ENCODE results near the gene MT1A. TPM values are rescaled to one million over a fixed set of nuclear protein-coding genes. Genes with fewer than 3 reads are reported as not detected.

The MT1A gene
- total RNA-seq, 1 experiment from 2014 or later = 2.8 TPM

- CTCF ChIA-PET = interaction anchor here (1.0 kb wide), 1 partner anchor 30 kb away, joined by 3 read pairs; no protein-coding TSS in a partner anchor
- H3K4me3 Mint-ChIP-seq = peak overlapping the region; percentile 72
Observed at GRCh38 chr16:56631197-56631596, 7.3 kb upstream of the MT1A start.

GRCh38 chr16:56631832-56632155 lies 6.7 kb upstream of the MT1A start:
- TF ChIP-seq NFE2L1 (CRISPR knock-in tag; IDR thresholded peaks at IDR 0.05) = no peak
- no peak for TF ChIP-seq ZNF138 (CRISPR knock-in tag; conservative IDR thresholded peaks at IDR 0.05)
- TF ChIP-seq ZNF416 (CRISPR knock-in tag; IDR thresholded peaks at IDR 0.05) = no peak
- no peak for TF ChIP-seq ZNF263 (CRISPR knock-in tag; IDR thresholded peaks at IDR 0.05; ENCODE audit: low read depth)
- TF ChIP-seq TEAD1 (CRISPR knock-in tag; IDR thresholded peaks at IDR 0.05) = no peak
- TF ChIP-seq TEAD4 (CRISPR knock-in tag; IDR thresholded peaks at IDR 0.05) = no peak
- no peak for TF ChIP-seq STAT6 (CRISPR knock-in tag; conservative IDR thresholded peaks at IDR 0.05; ENCODE audit: low read depth)
- no peak for TF ChIP-seq AR (CRISPR knock-in tag; IDR thresholded peaks at IDR 0.05)
- no peak for TF ChIP-seq E2F1 (CRISPR knock-in tag; IDR thresholded peaks at IDR 0.05)
- TF ChIP-seq USF1 (CRISPR knock-in tag; IDR thresholded peaks at IDR 0.05) = no peak
- POLR2A ChIA-PET = interaction anchor here (0.5 kb wide), 1 partner anchor 16 kb away, joined by 3 read pairs; no protein-coding TSS in a partner anchor
- Mint-ChIP-seq H3K27me3 (ENCODE audit: low read depth) (peaks cover 100% of the 10 kb centered on the region), H3K27ac (no peak overlapping the region), H3K36me3 (peaks cover 6% of the 10 kb centered on the region; the same call in 1 of the 2 replicates), H3K9me3 (no peaks in the 10 kb centered on the region), H3K4me1 (peaks cover 31% of the 10 kb centered on the region), H3K4me3 (peak overlapping the region; percentile 72)
- DNase-seq (ENCODE audit: low spot score) = no peak
- CTCF ChIA-PET = interaction anchor here (1.0 kb wide), 2 partner anchors 14 to 31 kb away, joined by 3 read pairs; no protein-coding TSS in a partner anchor
- ATAC-seq = no peak

More at GRCh38 chr16:56631197-56631596, 7.3 kb upstream of the MT1A start:
- DNase-seq (ENCODE audit: low spot score) (no peak), ATAC-seq (no peak)
- POLR2A ChIA-PET = interaction anchor here (0.6 to 1.1 kb wide), 2 partner anchors 9 to 761 kb away, joined by 3 read pairs; no protein-coding TSS in a partner anchor
- Mint-ChIP-seq H3K9me3 (no peaks in the 10 kb centered on the region), H3K36me3 (peaks cover 6% of the 10 kb centered on the region; the same call in 1 of the 2 replicates), H3K27ac (no peak overlapping the region), H3K4me1 (peaks cover 32% of the 10 kb centered on the region), H3K27me3 (ENCODE audit: low read depth) (peaks cover 100% of the 10 kb centered on the region)
- TF ChIP-seq TCF7 (CRISPR knock-in tag; IDR thresholded peaks at IDR 0.05; ENCODE audit: low read depth) (no peak), RELA (CRISPR knock-in tag; IDR thresholded peaks at IDR 0.05; ENCODE audit: borderline replicate concordance) (no peak), ATF1 (CRISPR knock-in tag; IDR thresholded peaks at IDR 0.05) (no peak), GABPB1 (CRISPR knock-in tag; IDR thresholded peaks at IDR 0.05) (no peak)
